Right lobe of liver (tissue), 6 donors: ENCODE data around the gene SDHC. TPM values are rescaled to one million over a fixed set of nuclear protein-coding genes. Genes with fewer than 3 reads are reported as not detected.
"Not testable (repeated sequence)": the region's sequence is repeated elsewhere in the genome, so short reads cannot be mapped to it uniquely, and the experiment has no call there.

Experiments used
- ATAC-seq, 4 donors: fragments of 200-7000 bp; cut with Tn5 transposase; one replicate each; pipeline ENCODE4 v1.9.1; 2020; ENCODE audit warnings: mild to moderate bottlenecking in 4 of 4, moderate library complexity in 4 of 4
- DNase-seq, 3 donors: peaks; one replicate each; pipeline ENCODE4 v3.0.0-alpha.2; 2020
- H3K27ac ChIP-seq, 3 donors: fragments of 200-600 bp; one replicate each; pipeline ENCODE4 v1.8.0; 2022
- H3K27me3 ChIP-seq, 2 donors: fragments of 200-600 bp; one replicate each; pipeline ENCODE4 v1.8.0; 2022
- H3K36me3 ChIP-seq, 4 donors: fragments of 200-600 bp; sonication (generic) in 1 of 4; one replicate each; pipeline versions ENCODE4 v1.5.1 to v1.8.0; 2017 to 2022; ENCODE audit warnings: control low read depth in 1 of 4
- H3K4me1 ChIP-seq, 4 donors: fragments of 200-600 bp; sonication (generic) in 1 of 4; one replicate each; pipeline versions ENCODE4 v1.5.1 to v1.8.0; 2017 to 2022; ENCODE audit warnings: control low read depth in 1 of 4
- H3K4me3 ChIP-seq, 3 donors: fragments of 200-600 bp; one replicate each; pipeline ENCODE4 v1.8.0; 2022
- H3K9me3 ChIP-seq, 4 donors: fragments of 200-600 bp; sonication (generic) in 1 of 4; one replicate each; pipeline versions ENCODE4 v1.5.1 to v1.8.0; 2017 to 2022; ENCODE audit warnings: control low read depth in 1 of 4
- POLR2A ChIP-seq: fragments of 450-650 bp; IDR thresholded peaks from one replicate; pipeline ENCODE4 v1.6.1; 2017; ENCODE audit warnings: antibody characterized with exemption, mild to moderate bottlenecking
- WGBS: methylation state at CpG from one replicate; pipeline ENCODE4 v1.1.6; 2018; ENCODE audit warnings: low coverage, low lambda C conversion rate; ENCODE audit not compliant: insufficient coverage; ENCODE audit errors: missing lambda C conversion rate; 5-methylcytosine and 5-hydroxymethylcytosine counted together
- intact Hi-C, 2 donors: fragments of 100-400 bp; cut with DNase I; formaldehyde crosslinking; loops; one replicate each; pipeline versions ENCODE4 v1.11.2 to v1.14.1; 2022
- small RNA-seq, 2 experiments: library from RNA; depleted of rRNA; stranded (forward); fragments of <200 nt; gene quantifications; one replicate each; pipeline ENCODE3, GENCODE V24; 2016
- total RNA-seq, 6 experiments: library from RNA; depleted of rRNA in 2 of 6; stranded (reverse); fragments of >200 nt in 2 of 6; fragmentation: NEBNext Ultra II Directional in 3 of 6; extraction: Animal tissue kit (Norgen Biotek cat#: 25700) in 3 of 6; gene quantifications; one replicate each; pipeline versions ENCODE4 v1.1.0 to v1.2.4, GENCODE V29; 2016 to 2023
- TF ChIP-seq, protein P1 (sequence below), 4 donors: fragments of 200-600 bp in 3 of 4; fragments of 450-650 bp in 1 of 4; IDR thresholded peaks; one replicate each; pipeline versions ENCODE4 v1.5.1 to v1.8.0; 2016 to 2022; ENCODE audit warnings: antibody characterized with exemption in 4 of 4, mild to moderate bottlenecking in 2 of 4
- donor health status: DM: no; HTN: yes; CAD: no.
- donor health status: DM: no; HTN: no; CAD: no.
- donor health status: DM: no; HTN: no; CAD: no.
- donor health status: DM: no; HTN: yes; CAD: no.
- donor health status: DM: no; HTN: yes; CAD: no.

Gene SDHC
- total RNA-seq, 6 experiments from 2014 or later, result 167 to 282 (median 235) TPM

DNA sequence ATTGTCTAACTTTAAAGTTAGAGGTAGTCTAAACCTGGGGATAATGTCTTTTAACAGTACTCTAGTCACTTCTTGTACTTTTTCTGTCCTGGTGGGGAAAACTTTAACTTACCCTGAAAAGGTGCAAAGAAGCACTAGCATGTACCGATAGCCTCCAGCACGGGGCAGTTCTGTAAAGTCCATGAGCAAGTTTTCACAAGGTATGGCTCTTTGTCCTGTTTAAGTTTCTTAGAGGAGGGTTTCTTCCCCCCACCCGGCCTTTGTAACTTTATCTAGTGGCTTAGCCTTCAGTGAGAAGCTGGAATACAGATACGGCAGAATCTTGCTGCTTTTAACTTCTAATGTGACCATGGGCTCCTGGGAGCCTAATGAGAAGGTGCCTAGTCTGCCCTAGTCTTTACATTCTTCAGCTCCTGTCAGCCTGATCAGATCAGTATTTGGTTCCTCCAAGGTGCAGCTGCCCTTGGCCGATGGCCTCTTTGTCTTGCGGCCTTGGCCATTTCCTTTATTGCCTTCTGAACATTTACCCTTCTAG is 93.3 kb downstream of the SDHC start:
- Histone ChIP-seq H3K4me3 (no peak overlapping the region), H3K27ac (no peak overlapping the region), H3K36me3 (no peaks in the 10 kb centered on the region), H3K27me3 (no peaks in the 10 kb centered on the region), H3K4me1 (no peaks in the 10 kb centered on the region), H3K9me3 (no peaks in the 10 kb centered on the region)
- DNase-seq, result no peak
- intact Hi-C loops, result no loop called here
- no peak for ATAC-seq
- TF ChIP-seq, protein P1, sequence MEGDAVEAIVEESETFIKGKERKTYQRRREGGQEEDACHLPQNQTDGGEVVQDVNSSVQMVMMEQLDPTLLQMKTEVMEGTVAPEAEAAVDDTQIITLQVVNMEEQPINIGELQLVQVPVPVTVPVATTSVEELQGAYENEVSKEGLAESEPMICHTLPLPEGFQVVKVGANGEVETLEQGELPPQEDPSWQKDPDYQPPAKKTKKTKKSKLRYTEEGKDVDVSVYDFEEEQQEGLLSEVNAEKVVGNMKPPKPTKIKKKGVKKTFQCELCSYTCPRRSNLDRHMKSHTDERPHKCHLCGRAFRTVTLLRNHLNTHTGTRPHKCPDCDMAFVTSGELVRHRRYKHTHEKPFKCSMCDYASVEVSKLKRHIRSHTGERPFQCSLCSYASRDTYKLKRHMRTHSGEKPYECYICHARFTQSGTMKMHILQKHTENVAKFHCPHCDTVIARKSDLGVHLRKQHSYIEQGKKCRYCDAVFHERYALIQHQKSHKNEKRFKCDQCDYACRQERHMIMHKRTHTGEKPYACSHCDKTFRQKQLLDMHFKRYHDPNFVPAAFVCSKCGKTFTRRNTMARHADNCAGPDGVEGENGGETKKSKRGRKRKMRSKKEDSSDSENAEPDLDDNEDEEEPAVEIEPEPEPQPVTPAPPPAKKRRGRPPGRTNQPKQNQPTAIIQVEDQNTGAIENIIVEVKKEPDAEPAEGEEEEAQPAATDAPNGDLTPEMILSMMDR (IDR thresholded peaks at IDR 0.05), result no peak
- no peak for TF ChIP-seq POLR2A
- WGBS, result 75% methylated on average over 4 of the region's 6 CpGs

DNA sequence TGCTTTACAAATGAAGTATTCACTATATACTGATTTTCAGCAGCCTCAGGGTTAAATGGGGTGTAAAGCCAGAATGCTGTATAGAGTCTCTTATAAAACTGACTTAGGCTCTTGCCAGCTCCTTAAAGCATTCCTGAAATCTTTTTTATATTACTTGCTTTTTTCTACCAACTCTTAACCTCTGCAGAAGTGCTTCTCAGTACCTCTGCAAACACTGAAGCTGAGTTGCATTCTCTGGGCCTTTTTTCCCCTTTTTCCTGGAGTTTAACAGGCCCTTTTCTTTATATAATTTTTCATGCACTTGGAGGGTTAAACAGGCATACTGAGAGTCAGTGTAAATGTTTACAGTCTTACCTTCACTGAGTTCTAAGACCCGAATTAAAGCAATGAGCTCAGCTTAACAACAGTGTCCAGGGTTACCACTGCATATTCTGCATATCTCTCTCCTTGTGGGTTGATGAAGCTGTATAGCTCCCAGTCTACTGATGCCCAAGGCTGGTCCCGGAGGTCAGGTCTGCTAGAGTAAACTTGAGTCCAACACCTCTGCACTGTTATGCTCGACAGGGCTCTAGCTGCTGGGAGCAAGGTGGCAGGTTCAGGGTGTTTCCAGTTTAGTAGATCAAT is 94.4 kb downstream of the SDHC start:
- ATAC-seq, result no peak
- DNase-seq, result no peak
- 67% methylated on average over 2 of the region's 3 CpGs for WGBS
- no peaks in the 10 kb centered on the region for H3K9me3 ChIP-seq
- no peaks in the 10 kb centered on the region for H3K4me1 ChIP-seq
- intact Hi-C loops, result no loop called here
- H3K27ac ChIP-seq, result no peak overlapping the region
- H3K4me3 ChIP-seq, result no peak overlapping the region
- no peaks in the 10 kb centered on the region for H3K27me3 ChIP-seq
- H3K36me3 ChIP-seq, result no peaks in the 10 kb centered on the region
- no peak for TF ChIP-seq POLR2A
- TF ChIP-seq, protein P1 (IDR thresholded peaks at IDR 0.05), result no peak

DNA sequence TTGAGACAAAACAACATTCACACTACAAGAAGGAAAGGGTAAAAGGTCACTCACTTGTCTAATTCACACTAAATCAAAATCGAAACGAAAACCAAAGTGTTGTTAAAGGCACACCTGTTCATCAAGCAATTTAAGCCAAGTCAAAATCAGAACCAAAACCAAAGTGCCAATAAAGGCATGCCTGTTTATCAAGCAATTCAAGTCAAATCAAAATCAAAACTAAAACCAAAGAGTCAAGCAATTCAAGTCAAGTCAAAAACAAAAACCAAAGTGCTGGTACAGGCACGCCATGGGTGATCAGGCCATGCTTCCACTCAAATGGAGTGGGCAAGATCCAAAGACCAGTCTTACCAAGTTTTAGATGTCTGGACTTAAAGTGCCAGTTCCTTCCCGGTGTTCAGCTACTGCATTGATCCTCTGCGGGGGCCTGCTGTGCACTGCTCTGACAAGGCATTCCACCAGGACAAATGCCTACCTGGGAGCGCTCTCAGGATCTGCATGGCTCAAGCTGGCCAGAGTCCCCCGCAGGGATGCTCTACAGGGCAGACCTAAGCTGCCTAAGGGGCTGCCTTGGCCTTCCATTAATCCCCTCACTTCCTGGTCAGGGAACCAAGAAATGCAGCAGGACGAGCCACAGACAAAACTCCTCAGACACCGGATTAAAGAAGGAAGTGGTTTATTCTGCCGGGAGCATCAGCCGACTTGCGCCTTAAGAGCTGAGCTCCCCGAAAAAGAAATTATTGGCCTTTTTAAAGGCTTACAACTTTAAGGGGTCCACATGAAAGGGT is 95.9 kb downstream of the SDHC start:
- ATAC-seq, result peak in 1 of 4 donors; percentile 52
- H3K27ac ChIP-seq, H3K4me3 ChIP-seq: not testable (repeated sequence)

DNA sequence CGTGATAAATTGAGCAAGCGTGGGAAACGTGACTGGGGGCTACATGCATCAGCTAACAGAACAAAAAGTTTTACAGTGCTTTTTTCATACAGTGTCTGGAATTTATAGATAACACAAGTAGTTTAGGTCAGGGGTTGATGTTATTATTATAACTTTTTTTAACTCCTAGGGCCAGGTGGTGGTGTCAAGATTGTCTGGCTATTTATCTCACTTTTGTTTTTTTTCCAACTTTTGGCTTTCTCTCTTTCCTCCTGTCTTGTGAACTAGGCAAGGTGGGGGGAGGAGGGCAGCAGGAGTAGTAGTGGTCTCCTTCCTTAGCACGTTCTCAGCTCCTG is 96.4 kb downstream of the SDHC start:
- intact Hi-C loops, H3K4me3 ChIP-seq, ATAC-seq, H3K9me3 ChIP-seq, H3K27ac ChIP-seq, H3K36me3 ChIP-seq, H3K27me3 ChIP-seq, H3K4me1 ChIP-seq, DNase-seq: not testable (repeated sequence)
- WGBS, result 84% methylated on average over 4 of the region's 4 CpGs

More for the DNA sequence above, 95.9 kb downstream of the SDHC start:
- H3K9me3 ChIP-seq, intact Hi-C loops, H3K4me1 ChIP-seq, DNase-seq, H3K36me3 ChIP-seq, H3K27me3 ChIP-seq: not testable (repeated sequence)
- 72% methylated on average over 9 of the region's 13 CpGs for WGBS

Small RNA genes lying within 50 kb of the gene (small RNA-seq; reads per million reads assigned to genes)
- gene AL592295.2 (0 reads per million in 2 experiments), gene RNU6-481P (0 reads per million in 2 experiments)

Other genes with a start within 250 kb of the SDHC start
- 1 to 10 TPM; 2.8 to 7.4 (median 3.6) TPM for gene ARHGAP30, start 244.5 kb upstream of the SDHC start, total RNA-seq
- gene NECTIN4, start 224.8 kb upstream of the SDHC start, total RNA-seq, result not detected
- gene KLHDC9, start 216.0 kb upstream of the SDHC start, total RNA-seq, result 1 to 10 TPM; 1.4 to 6.8 (median 2.9) TPM
- 10 to 100 TPM; 16.6 to 37.5 (median 25.8) TPM for gene PFDN2, start 196.3 kb upstream of the SDHC start, total RNA-seq
- 10 to 100 TPM; 36.9 to 67.8 (median 45.8) TPM for gene NIT1, start 196.3 kb upstream of the SDHC start, total RNA-seq
- gene DEDD, start 181.7 kb upstream of the SDHC start, total RNA-seq, result 10 to 100 TPM; 13.8 to 22.0 (median 16.6) TPM
- 10 to 100 TPM; 24.6 to 37.7 (median 35.3) TPM for gene UFC1, start 160.4 kb upstream of the SDHC start, total RNA-seq
- gene USP21, start 154.9 kb upstream of the SDHC start, total RNA-seq, result 10 to 100 TPM in 1 of 6 experiments, 1 to 10 TPM in 5; 6.9 to 11.1 (median 8.8) TPM
- 10 to 100 TPM in 1 of 6 experiments, 1 to 10 TPM in 5; 7.6 to 14.3 (median 9.5) TPM for gene PPOX, start 148.0 kb upstream of the SDHC start, total RNA-seq
- gene B4GALT3, start 136.9 kb upstream of the SDHC start, total RNA-seq, result 10 to 100 TPM; 10.9 to 21.1 (median 13.1) TPM
- gene ADAMTS4, start 115.3 kb upstream of the SDHC start, total RNA-seq, result 10 to 100 TPM in 1 of 6 experiments, 1 to 10 TPM in 3, under 1 TPM in 2; 0.29 to 11.0 (median 2.1) TPM
- gene NDUFS2, start 112.0 kb upstream of the SDHC start, total RNA-seq, result 100 to 1,000 TPM in 5 of 6 experiments, 10 to 100 TPM in 1; 91.1 to 157 (median 107) TPM
- gene FCER1G, start 99.1 kb upstream of the SDHC start, total RNA-seq, result 10 to 100 TPM; 11.5 to 54.0 (median 19.0) TPM
- over 10,000 TPM in 2 of 6 experiments, 1,000 to 10,000 TPM in 4; 3,802 to 16,527 (median 7,524) TPM for gene APOA2, start 90.8 kb upstream of the SDHC start, total RNA-seq
- 10 to 100 TPM in 3 of 6 experiments, 1 to 10 TPM in 3; 4.3 to 18.5 (median 8.1) TPM for gene TOMM40L, start 88.3 kb upstream of the SDHC start, total RNA-seq
- 100 to 1,000 TPM in 3 of 6 experiments, 10 to 100 TPM in 3; 24.1 to 169 (median 85.7) TPM for gene NR1I3, start 76.2 kb upstream of the SDHC start, total RNA-seq
- 1 to 10 TPM; 1.3 to 6.0 (median 2.9) TPM for gene PCP4L1, start 55.6 kb upstream of the SDHC start, total RNA-seq
- gene MPZ, start 4.4 kb upstream of the SDHC start, total RNA-seq, result 10 to 100 TPM in 1 of 6 experiments, 1 to 10 TPM in 5; 2.1 to 14.3 (median 6.5) TPM
- not detected for gene CFAP126, start 53.5 kb downstream of the SDHC start, total RNA-seq
- 10 to 100 TPM in 3 of 6 experiments, 1 to 10 TPM in 3; 4.7 to 22.1 (median 13.6) TPM for gene FCGR2A, start 191.1 kb downstream of the SDHC start, total RNA-seq
- gene HSPA6, start 210.2 kb downstream of the SDHC start, total RNA-seq, result 1 to 10 TPM in 4 of 6 experiments, under 1 TPM in 2; 0.59 to 3.1 (median 1.6) TPM
- gene FCGR3A, start 235.4 kb downstream of the SDHC start, total RNA-seq, result 100 to 1,000 TPM in 1 of 6 experiments, 10 to 100 TPM in 5; 17.6 to 127 (median 31.2) TPM